Measurements from ENCODE around the gene HNRNPM. TPM values are rescaled to one million over a fixed set of nuclear protein-coding genes. Genes with fewer than 3 reads are reported as not detected.

Gene HNRNPM
- total RNA-seq, 3 donors from 2014 or later (not counting 1 experiment from before 2014, with no cell fraction given) = 272 to 300 (median 299) TPM

GRCh38 chr19:8398311-8398771 is 46.4 kb upstream of the HNRNPM start:
- H3K27ac Mint-ChIP-seq = no peak overlapping the region
- WGBS (ENCODE audit: insufficient coverage) = 71% methylated on average over 9 of the region's 9 CpGs
- Histone ChIP-seq H3K27me3 (ENCODE audit: control insufficient read depth, insufficient read depth, low read length) (no peaks in the 10 kb centered on the region), H3K27ac (ENCODE audit: low read length) (no peak overlapping the region), H3K36me3 (ENCODE audit: control insufficient read depth, insufficient read depth, low read length) (peaks cover 25% of the 10 kb centered on the region), H3K4me3 (ENCODE audit: low read length) (no peak overlapping the region), H3K9me3 (ENCODE audit: control insufficient read depth, insufficient read depth, low read length) (no peaks in the 10 kb centered on the region), H3K4me1 (ENCODE audit: control insufficient read depth, insufficient read depth, low read length) (peaks cover 16% of the 10 kb centered on the region)
- peaks cover 15 to 25% of the 10 kb centered on the region in 2 donors for H3K4me1 Mint-ChIP-seq
- no peak overlapping the region for H3K4me3 Mint-ChIP-seq
- ATAC-seq = no peak
- no peak for TF ChIP-seq CTCF (IDR thresholded peaks at IDR 0.05)
- no peak for DNase-seq
- no peaks in the 10 kb centered on the region for H3K9me3 Mint-ChIP-seq
- intact Hi-C loops (cut with micrococcal nuclease) = no loop called here
- no peaks in the 10 kb centered on the region for H3K36me3 Mint-ChIP-seq
- H3K27me3 Mint-ChIP-seq (ENCODE audit: low read depth in 2 of 2) = no peaks in the 10 kb centered on the region

- Histone ChIP-seq H3K4me1 (ENCODE audit: control insufficient read depth, insufficient read depth, low read length) (peaks cover 14% of the 10 kb centered on the region), H3K27me3 (ENCODE audit: control insufficient read depth, insufficient read depth, low read length) (no peaks in the 10 kb centered on the region), H3K4me3 (ENCODE audit: low read length) (no peak overlapping the region), H3K36me3 (ENCODE audit: control insufficient read depth, insufficient read depth, low read length) (peaks cover 38% of the 10 kb centered on the region), H3K27ac (ENCODE audit: low read length) (no peak overlapping the region), H3K9me3 (ENCODE audit: control insufficient read depth, insufficient read depth, low read length) (no peaks in the 10 kb centered on the region)
- DNase-seq (no peak), ATAC-seq (no peak)
- intact Hi-C loops (cut with micrococcal nuclease) = no loop called here
- 88% methylated on average over 34 of the region's 34 CpGs for WGBS (ENCODE audit: insufficient coverage)
- no peak overlapping the region for H3K27ac Mint-ChIP-seq
- peaks cover 15 to 24% of the 10 kb centered on the region in 2 donors for H3K4me1 Mint-ChIP-seq
- no peaks in the 10 kb centered on the region for H3K9me3 Mint-ChIP-seq
- no peaks in the 10 kb centered on the region for H3K27me3 Mint-ChIP-seq (ENCODE audit: low read depth in 2 of 2)
- no peaks in the 10 kb centered on the region for H3K36me3 Mint-ChIP-seq
- H3K4me3 Mint-ChIP-seq = no peak overlapping the region
- TF ChIP-seq CTCF (IDR thresholded peaks at IDR 0.05) = no peak
These were observed 45.0 kb upstream of the HNRNPM start for GRCh38 chr19:8399681-8400188.

GRCh38 chr19:8401981-8402411 is 42.8 kb upstream of the HNRNPM start:
- Mint-ChIP-seq H3K27me3 (ENCODE audit: low read depth in 2 of 2) (no peaks in the 10 kb centered on the region), H3K4me1 (peaks cover 5 to 13% of the 10 kb centered on the region in 2 donors), H3K9me3 (no peaks in the 10 kb centered on the region), H3K36me3 (no peaks in the 10 kb centered on the region), H3K27ac (no peak overlapping the region), H3K4me3 (no peak overlapping the region)
- Histone ChIP-seq H3K27ac (ENCODE audit: low read length) (no peak overlapping the region), H3K4me1 (ENCODE audit: control insufficient read depth, insufficient read depth, low read length) (peaks cover 4% of the 10 kb centered on the region), H3K4me3 (ENCODE audit: low read length) (no peak overlapping the region), H3K36me3 (ENCODE audit: control insufficient read depth, insufficient read depth, low read length) (peaks cover 42% of the 10 kb centered on the region), H3K9me3 (ENCODE audit: control insufficient read depth, insufficient read depth, low read length) (no peaks in the 10 kb centered on the region), H3K27me3 (ENCODE audit: control insufficient read depth, insufficient read depth, low read length) (no peaks in the 10 kb centered on the region)
- intact Hi-C loops (cut with micrococcal nuclease) = no loop called here
- no peak for DNase-seq
- WGBS (ENCODE audit: insufficient coverage) = 98% methylated on average over 21 of the region's 21 CpGs
- no peak for ATAC-seq
- no peak for TF ChIP-seq CTCF (IDR thresholded peaks at IDR 0.05)

All from natural killer cell (primary cell).